Measurements from ENCODE around the gene SCAPER. TPM values are rescaled to one million over a fixed set of nuclear protein-coding genes. Genes with fewer than 3 reads are reported as not detected.
"Not testable (repeated sequence)": the region's sequence is repeated elsewhere in the genome, so short reads cannot be mapped to it uniquely, and the experiment has no call there.

Gene SCAPER
- polyA plus RNA-seq, 1 donor from 2014 or later, result 77.1 TPM

DNA sequence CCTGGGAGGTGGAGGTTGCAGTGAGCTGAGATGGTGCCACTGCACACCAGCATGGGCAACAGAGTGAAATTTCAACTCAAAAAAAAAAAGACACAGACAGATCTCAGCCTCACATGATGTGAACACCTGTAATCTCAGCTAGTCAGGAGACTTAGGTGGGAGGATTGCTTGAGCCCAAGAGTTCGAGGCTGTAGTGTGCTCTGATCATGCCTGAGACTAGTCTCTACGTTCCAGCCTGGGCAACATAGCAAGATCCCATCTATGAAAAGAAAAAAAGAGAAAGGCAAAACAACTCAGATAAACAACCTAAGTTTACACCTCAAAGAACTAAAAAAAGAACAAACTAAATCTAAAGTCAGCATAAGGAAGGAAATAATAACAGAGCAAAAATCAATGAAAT lies 11.0 kb downstream of the SCAPER start:
- H3F3A ChIP-seq (ENCODE audit: insufficient read depth, low read length, poor library complexity, severe bottlenecking), result no peaks in the 10 kb centered on the region
- H3K36me3 ChIP-seq (ENCODE audit: insufficient read depth, low read length), result peaks cover 6% of the 10 kb centered on the region
- no peak overlapping the region for H3K4me3 ChIP-seq (ENCODE audit: low read length)
- H2AFZ ChIP-seq (ENCODE audit: low read depth, low read length), result no peak overlapping the region
- no peak overlapping the region for H3K9ac ChIP-seq (ENCODE audit: low read length)
- H4K20me1 ChIP-seq (ENCODE audit: insufficient read depth), result no peaks in the 10 kb centered on the region
- no peak overlapping the region for H3K4me2 ChIP-seq (ENCODE audit: low read length)
- TF ChIP-seq, protein P1, sequence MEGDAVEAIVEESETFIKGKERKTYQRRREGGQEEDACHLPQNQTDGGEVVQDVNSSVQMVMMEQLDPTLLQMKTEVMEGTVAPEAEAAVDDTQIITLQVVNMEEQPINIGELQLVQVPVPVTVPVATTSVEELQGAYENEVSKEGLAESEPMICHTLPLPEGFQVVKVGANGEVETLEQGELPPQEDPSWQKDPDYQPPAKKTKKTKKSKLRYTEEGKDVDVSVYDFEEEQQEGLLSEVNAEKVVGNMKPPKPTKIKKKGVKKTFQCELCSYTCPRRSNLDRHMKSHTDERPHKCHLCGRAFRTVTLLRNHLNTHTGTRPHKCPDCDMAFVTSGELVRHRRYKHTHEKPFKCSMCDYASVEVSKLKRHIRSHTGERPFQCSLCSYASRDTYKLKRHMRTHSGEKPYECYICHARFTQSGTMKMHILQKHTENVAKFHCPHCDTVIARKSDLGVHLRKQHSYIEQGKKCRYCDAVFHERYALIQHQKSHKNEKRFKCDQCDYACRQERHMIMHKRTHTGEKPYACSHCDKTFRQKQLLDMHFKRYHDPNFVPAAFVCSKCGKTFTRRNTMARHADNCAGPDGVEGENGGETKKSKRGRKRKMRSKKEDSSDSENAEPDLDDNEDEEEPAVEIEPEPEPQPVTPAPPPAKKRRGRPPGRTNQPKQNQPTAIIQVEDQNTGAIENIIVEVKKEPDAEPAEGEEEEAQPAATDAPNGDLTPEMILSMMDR (IDR thresholded peaks at IDR 0.05; ENCODE audit: poor library complexity, severe bottlenecking), result no peak
- TF ChIP-seq EZH2 (IDR thresholded peaks at IDR 0.05; ENCODE audit: borderline replicate concordance, insufficient read depth, low read length, poor library complexity, severe bottlenecking), result no peak
- no peak for TF ChIP-seq EP300 (conservative IDR thresholded peaks at IDR 0.05; ENCODE audit: poor library complexity, severe bottlenecking)
- no peak for TF ChIP-seq MXI1 (conservative IDR thresholded peaks at IDR 0.05; ENCODE audit: poor library complexity, severe bottlenecking)
- TF ChIP-seq POLR2AphosphoS5 (IDR thresholded peaks at IDR 0.05), result no peak
- no peak for TF ChIP-seq RAD21 (conservative IDR thresholded peaks at IDR 0.05)
- no peak for TF ChIP-seq SMC3 (conservative IDR thresholded peaks at IDR 0.05; ENCODE audit: poor library complexity)
- TF ChIP-seq TAF1 (IDR thresholded peaks at IDR 0.05; ENCODE audit: low read depth), result no peak
- TF ChIP-seq REST (IDR thresholded peaks at IDR 0.05; ENCODE audit: borderline replicate concordance), result no peak
- no peaks in the 10 kb centered on the region for H3K9me2 ChIP-seq (ENCODE audit: insufficient read depth, low read length)
- no peaks in the 10 kb centered on the region for H3K27me3 ChIP-seq (ENCODE audit: insufficient read depth, low read depth, low read length)
- no peaks in the 10 kb centered on the region for H3K9me3 ChIP-seq (ENCODE audit: low read length)
- peaks cover 13% of the 10 kb centered on the region for H3K79me2 ChIP-seq (replicated peaks; ENCODE audit: insufficient read depth, low read length)
- no peak overlapping the region for H3K27ac ChIP-seq (ENCODE audit: low read length)

- H3K9me3 ChIP-seq (ENCODE audit: low read length); H3K9me2 ChIP-seq (ENCODE audit: insufficient read depth, low read length); H2AFZ ChIP-seq (ENCODE audit: low read depth, low read length); H3K4me3 ChIP-seq (ENCODE audit: low read length); H3K27me3 ChIP-seq (ENCODE audit: insufficient read depth, low read depth, low read length); H3K9ac ChIP-seq (ENCODE audit: low read length); H3F3A ChIP-seq (ENCODE audit: insufficient read depth, low read length, poor library complexity, severe bottlenecking); H3K36me3 ChIP-seq (ENCODE audit: insufficient read depth, low read length); H3K4me2 ChIP-seq (ENCODE audit: low read length); H3K27ac ChIP-seq (ENCODE audit: low read length); H4K20me1 ChIP-seq (ENCODE audit: insufficient read depth): not testable (repeated sequence)
- peaks cover 12% of the 10 kb centered on the region for H3K79me2 ChIP-seq (replicated peaks; ENCODE audit: insufficient read depth, low read length)
Measured at GRCh38 chr15:76892836-76893235, 12.3 kb downstream of the SCAPER start.

DNA sequence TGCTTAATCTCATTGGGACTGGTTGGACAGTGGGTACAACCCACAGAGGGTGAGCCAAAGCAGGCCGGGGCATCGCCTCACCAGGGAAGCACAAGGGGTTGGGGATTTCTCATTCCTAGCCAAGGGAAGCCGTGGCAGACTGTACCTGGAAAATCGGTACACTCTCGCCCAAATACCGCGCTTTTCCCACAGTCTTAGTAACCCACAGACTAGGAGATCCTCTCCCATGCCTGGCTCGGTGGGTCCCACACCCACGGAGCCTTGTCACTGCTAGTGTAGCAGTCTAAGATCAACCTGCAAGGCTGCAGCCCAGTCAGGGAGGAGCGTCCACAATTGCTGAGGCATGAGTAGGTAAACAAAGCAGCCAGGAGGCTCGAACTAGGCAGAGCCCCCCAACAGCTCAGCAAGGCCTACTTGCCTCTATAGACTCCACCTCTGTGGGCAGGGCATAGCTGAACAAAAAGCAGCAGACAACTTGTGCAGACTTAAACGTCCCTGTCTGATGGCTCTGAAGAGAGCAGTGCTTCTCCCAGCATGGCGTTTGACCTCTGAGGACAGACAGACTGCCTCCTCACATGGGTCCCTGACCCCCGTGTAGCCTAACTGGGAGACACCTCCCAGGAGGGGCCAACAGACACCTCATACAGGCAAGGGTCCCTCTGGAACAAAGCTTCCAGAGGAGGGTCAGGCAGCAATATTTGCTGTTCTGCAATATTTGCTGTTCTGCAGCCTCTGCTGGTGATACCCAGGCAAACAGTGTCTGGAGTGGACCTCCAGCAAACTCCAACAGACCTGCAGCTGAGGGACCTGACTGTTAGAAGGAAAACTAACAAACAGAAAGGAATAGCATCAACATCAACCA lies 17.6 kb downstream of the SCAPER start:
- H3K27ac ChIP-seq (ENCODE audit: low read length); H2AFZ ChIP-seq (ENCODE audit: low read depth, low read length); H4K20me1 ChIP-seq (ENCODE audit: insufficient read depth); H3K27me3 ChIP-seq (ENCODE audit: insufficient read depth, low read depth, low read length); H3F3A ChIP-seq (ENCODE audit: insufficient read depth, low read length, poor library complexity, severe bottlenecking); H3K9me2 ChIP-seq (ENCODE audit: insufficient read depth, low read length); H3K4me3 ChIP-seq (ENCODE audit: low read length); H3K79me2 ChIP-seq (replicated peaks; ENCODE audit: insufficient read depth, low read length); H3K36me3 ChIP-seq (ENCODE audit: insufficient read depth, low read length); H3K4me2 ChIP-seq (ENCODE audit: low read length); H3K9ac ChIP-seq (ENCODE audit: low read length); H3K9me3 ChIP-seq (ENCODE audit: low read length): not testable (repeated sequence)
